ENCODE data around the gene TSPAN9. TPM values are rescaled to one million over a fixed set of nuclear protein-coding genes. Genes with fewer than 3 reads are reported as not detected.

The TSPAN9 gene
- total RNA-seq, 6 donors from 2014 or later: 25.2 to 62.9 (median 44.2) TPM

GRCh38 chr12:3189282-3189681, 112.1 kb downstream of the TSPAN9 start:
- TF ChIP-seq POLR2A (IDR thresholded peaks at IDR 0.05): no peak
- no peak for TF ChIP-seq POLR2AphosphoS5 (IDR thresholded peaks at IDR 0.05)
- TF ChIP-seq EP300 (IDR thresholded peaks at IDR 0.05): no peak
- TF ChIP-seq CTCF (IDR thresholded peaks at IDR 0.05): no peak
- Histone ChIP-seq H3K27me3 (no peaks in the 10 kb centered on the region), H3K9me3 (no peaks in the 10 kb centered on the region), H3K4me1 (peaks cover 21 to 55% (median 34%) of the 10 kb centered on the region in 4 donors), H3K36me3 (no peaks in the 10 kb centered on the region), H3K4me3 (no peak overlapping the region), H3K27ac (no peak overlapping the region)
- DNase-seq: no peak
- 68% methylated on average over 2 of the region's 2 CpGs; no CpG with 5 or more reads in 1 of the 2 donors for WGBS, 2 donors
- ATAC-seq (ENCODE audit: low FRiP score in 2 of 2): no peak

- H3K4me3 ChIP-seq: no peak overlapping the region
- no peaks in the 10 kb centered on the region for H3K9me3 ChIP-seq
- H3K4me1 ChIP-seq: peaks cover 19 to 46% (median 31%) of the 10 kb centered on the region in 4 donors
- TF ChIP-seq CTCF (IDR thresholded peaks at IDR 0.05): no peak
- TF ChIP-seq POLR2A (IDR thresholded peaks at IDR 0.05): no peak
- no peak for TF ChIP-seq EP300 (IDR thresholded peaks at IDR 0.05)
- no peak for TF ChIP-seq POLR2AphosphoS5 (IDR thresholded peaks at IDR 0.05)
- H3K36me3 ChIP-seq: no peaks in the 10 kb centered on the region
- WGBS, 2 donors: 54 to 71% methylated on average over 5 to 9 of the region's 9 CpGs
- ATAC-seq (ENCODE audit: low FRiP score in 2 of 2): no peak
- DNase-seq: no peak
- H3K27ac ChIP-seq: no peak overlapping the region
- H3K27me3 ChIP-seq: no peaks in the 10 kb centered on the region
Measured at GRCh38 chr12:3190101-3190500, 112.9 kb downstream of the TSPAN9 start.

- TF ChIP-seq CTCF (IDR thresholded peaks at IDR 0.05) (no peak), POLR2A (IDR thresholded peaks at IDR 0.05) (no peak)
- 63 to 80% methylated on average over 1 to 2 of the region's 2 CpGs for WGBS, 2 donors
- peaks cover 18 to 36% (median 25%) of the 10 kb centered on the region in 4 donors for H3K4me1 ChIP-seq
Measured at GRCh38 chr12:3191450-3191849, 114.3 kb downstream of the TSPAN9 start.

GRCh38 chr12:3192221-3192620, 115.0 kb downstream of the TSPAN9 start:
- ATAC-seq (ENCODE audit: low FRiP score in 2 of 2) (no peak), DNase-seq (peak in 1 of 2 donors; percentile 49)
- no peak overlapping the region for H3K4me3 ChIP-seq
- WGBS, 2 donors: 92 to 93% methylated on average over 10 of the region's 10 CpGs
- H3K36me3 ChIP-seq: no peaks in the 10 kb centered on the region
- H3K27me3 ChIP-seq: no peaks in the 10 kb centered on the region
- H3K9me3 ChIP-seq: no peaks in the 10 kb centered on the region
- TF ChIP-seq CTCF (IDR thresholded peaks at IDR 0.05): no peak
- TF ChIP-seq EP300 (IDR thresholded peaks at IDR 0.05): no peak
- TF ChIP-seq POLR2AphosphoS5 (IDR thresholded peaks at IDR 0.05): no peak
- TF ChIP-seq POLR2A (IDR thresholded peaks at IDR 0.05): no peak
- H3K4me1 ChIP-seq: peaks cover 11 to 28% (median 21%) of the 10 kb centered on the region in 4 donors
- no peak overlapping the region for H3K27ac ChIP-seq

More at GRCh38 chr12:3191450-3191849, 114.3 kb downstream of the TSPAN9 start:
- H3K27me3 ChIP-seq: no peaks in the 10 kb centered on the region
- H3K4me3 ChIP-seq: no peak overlapping the region
- no peak overlapping the region for H3K27ac ChIP-seq
- no peaks in the 10 kb centered on the region for H3K36me3 ChIP-seq
- ATAC-seq (ENCODE audit: low FRiP score in 2 of 2): no peak
- H3K9me3 ChIP-seq: no peaks in the 10 kb centered on the region
- no peak for DNase-seq

- H3K4me1 ChIP-seq: peaks cover 8 to 20% (median 16%) of the 10 kb centered on the region in 4 donors
Measured at GRCh38 chr12:3193131-3193530, 116.0 kb downstream of the TSPAN9 start.

More at GRCh38 chr12:3193131-3193530, 116.0 kb downstream of the TSPAN9 start:
- Histone ChIP-seq H3K36me3 (no peaks in the 10 kb centered on the region), H3K27me3 (no peaks in the 10 kb centered on the region), H3K27ac (no peak overlapping the region), H3K9me3 (no peaks in the 10 kb centered on the region), H3K4me3 (no peak overlapping the region)
- ATAC-seq (ENCODE audit: low FRiP score in 2 of 2) (peak in 1 of 2 donors; percentile 17), DNase-seq (no peak)
- 91 to 93% methylated on average over 6 to 7 of the region's 7 CpGs for WGBS, 2 donors
- TF ChIP-seq POLR2AphosphoS5 (IDR thresholded peaks at IDR 0.05): no peak
- TF ChIP-seq POLR2A (IDR thresholded peaks at IDR 0.05): no peak
- no peak for TF ChIP-seq CTCF (IDR thresholded peaks at IDR 0.05)
- TF ChIP-seq EP300 (IDR thresholded peaks at IDR 0.05): no peak
